HG03460 (cell line): ENCODE results near the gene FBXO34.

ENCODE experiments used
- ATAC-seq: cut with Tn5 transposase; IDR thresholded peaks from one replicate; pipeline ENCODE4 v1.9.1; 2021; ENCODE audit not compliant: unreplicated experiment

The FBXO34 gene

DNA sequence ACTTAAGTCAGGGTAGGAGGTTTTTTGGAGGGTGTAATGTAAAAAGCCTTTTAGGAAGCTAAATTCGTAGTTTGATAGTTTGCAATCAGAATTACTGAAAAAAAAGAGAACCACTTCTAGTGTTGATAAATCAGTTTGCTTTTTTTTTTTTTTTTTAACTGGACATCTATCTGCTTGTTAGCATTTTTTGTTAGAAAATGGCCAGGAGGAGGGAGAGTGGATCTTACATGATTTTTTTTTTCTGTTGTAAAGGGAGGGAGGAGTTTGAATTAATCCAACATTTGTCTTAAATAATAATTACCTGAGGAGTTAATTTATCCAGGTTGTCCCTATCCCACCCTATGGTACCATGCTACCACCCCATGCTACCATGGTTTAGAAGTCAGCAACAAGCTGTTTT lies 1.2 kb downstream of the FBXO34 start:
- ATAC-seq, result no peak

DNA sequence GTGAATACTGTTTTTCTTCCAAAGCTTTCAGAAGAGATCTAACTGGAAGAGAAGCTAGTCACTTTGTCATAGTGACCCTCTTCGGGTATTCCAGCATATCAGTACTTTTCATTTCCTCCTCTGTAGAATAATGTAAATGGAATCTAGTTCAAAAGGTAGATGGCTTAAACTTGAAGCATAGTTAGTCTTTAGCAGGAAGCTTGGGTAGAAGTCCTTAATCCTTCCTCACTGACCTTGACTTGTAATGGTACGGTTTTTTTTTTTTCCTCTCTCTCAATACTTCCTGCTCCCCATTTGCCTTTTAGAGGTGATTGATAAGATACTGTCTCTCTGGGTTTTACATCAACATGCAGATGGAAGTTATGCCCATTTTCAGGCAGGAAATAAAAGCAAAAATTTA lies 1.7 kb downstream of the FBXO34 start:
- no peak for ATAC-seq

DNA sequence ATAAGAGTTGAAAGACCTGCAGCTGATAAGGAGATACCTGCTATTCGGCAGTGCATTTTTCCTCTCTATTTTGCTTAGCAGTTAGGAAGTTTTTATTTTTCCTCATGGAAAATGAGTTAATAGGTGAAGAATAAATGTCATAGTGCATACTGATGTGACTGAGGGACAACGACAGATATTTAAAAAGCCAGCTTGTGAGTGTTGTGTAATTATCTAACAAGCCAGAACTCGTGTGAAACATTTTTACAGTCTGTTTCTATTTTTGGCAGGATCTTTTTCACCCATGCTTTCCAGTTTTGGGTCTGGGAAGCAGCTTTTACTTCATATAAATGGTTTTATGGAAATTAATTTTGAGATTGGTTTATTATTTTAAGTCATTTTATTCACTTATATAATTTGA lies 2.9 kb downstream of the FBXO34 start:
- ATAC-seq, result no peak

DNA sequence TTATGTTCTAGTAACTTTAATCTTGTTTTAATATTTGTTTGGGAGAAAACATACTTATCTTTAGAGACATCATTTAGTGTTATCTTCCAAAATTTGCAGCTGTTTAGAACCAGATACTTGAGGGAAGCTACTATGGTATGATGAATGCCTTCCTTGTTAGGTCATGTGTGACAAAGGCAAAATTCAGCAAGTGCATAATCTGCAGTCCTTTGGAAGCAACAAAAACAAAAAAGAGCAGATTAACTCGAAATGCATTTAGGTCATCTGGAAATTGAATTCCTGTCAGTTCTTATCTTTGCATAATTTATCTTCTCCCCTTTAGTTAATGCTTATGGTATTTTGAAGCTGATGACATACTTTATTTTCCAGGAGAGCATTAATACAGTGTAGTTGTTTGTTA lies 3.5 kb downstream of the FBXO34 start:
- ATAC-seq, result no peak

GRCh38 chr14:55276736-55277135 lies 5.5 kb downstream of the FBXO34 start:
- ATAC-seq, result no peak

DNA sequence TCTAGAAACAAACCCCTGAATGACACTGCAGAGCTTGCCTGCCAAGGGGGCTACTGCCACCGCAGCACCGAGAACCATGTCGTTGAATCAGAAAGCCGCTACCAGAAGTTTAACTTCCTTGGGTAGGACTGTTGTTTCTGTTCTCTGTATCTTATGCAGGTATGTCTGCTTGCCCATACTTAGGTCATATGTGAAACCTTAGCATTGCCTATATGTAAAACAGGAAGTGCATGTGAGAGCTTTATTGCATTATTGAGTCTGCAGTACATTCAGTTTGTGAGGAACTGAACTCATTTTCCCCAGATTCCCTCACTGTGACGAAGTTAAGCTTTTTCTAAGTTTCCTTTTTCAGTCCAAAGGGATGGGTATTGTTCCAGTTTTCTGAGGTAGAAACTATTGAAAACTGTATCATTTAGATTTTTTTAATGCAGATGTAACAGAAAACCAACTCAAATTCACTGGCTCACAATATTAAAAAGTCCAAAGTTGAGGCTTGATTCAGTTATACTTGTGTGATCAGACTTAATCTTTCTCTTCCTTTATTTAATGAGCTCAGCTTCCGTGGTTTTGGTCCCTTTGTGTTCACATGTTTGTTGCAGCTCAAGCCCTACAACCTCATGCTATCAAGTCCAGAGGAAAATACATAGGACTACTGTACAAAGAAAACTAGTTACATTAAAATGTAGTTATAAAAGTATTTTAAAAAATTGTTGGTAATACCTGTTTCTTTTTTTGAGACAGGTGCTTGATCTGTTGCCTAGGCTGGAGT lies 6.9 kb downstream of the FBXO34 start:
- ATAC-seq, result peak; percentile 88

- ATAC-seq, result no peak
Measured at GRCh38 chr14:55279384-55279783, 8.2 kb downstream of the FBXO34 start.

- no peak for ATAC-seq
Measured at GRCh38 chr14:55281316-55281839, 10.2 kb downstream of the FBXO34 start.

- no peak for ATAC-seq
Measured at GRCh38 chr14:55285048-55285652, 13.9 kb downstream of the FBXO34 start.

GRCh38 chr14:55288439-55288838 lies 17.2 kb downstream of the FBXO34 start:
- ATAC-seq, result no peak

DNA sequence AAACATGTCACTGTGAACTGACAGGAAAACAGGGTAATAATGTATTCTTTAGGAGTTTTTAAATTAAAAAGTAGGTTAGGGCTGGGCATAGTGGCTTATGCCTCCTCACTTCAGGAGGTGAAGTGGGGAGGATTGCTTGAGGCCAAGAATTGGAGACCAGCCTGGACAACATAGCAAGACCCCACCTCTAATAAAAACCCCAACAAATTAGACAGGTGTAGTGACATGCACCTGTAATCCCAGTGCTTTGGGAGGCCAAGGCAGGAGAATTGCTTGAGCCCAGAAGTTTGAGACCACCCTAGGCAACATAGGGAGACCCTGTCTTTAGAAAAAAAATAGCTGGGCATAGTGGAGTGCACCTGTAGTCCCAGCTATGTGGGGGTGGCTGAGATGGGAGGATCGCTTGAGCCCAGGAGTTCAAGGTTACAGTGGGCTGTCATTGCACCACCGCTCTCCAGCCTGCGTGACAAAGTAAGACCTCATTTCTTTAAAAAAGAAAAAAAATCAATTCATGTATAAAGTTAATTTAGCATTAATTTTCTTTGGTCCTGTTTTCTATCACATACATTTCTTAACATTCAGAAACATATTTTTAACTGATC lies 20.4 kb downstream of the FBXO34 start:
- no peak for ATAC-seq

DNA sequence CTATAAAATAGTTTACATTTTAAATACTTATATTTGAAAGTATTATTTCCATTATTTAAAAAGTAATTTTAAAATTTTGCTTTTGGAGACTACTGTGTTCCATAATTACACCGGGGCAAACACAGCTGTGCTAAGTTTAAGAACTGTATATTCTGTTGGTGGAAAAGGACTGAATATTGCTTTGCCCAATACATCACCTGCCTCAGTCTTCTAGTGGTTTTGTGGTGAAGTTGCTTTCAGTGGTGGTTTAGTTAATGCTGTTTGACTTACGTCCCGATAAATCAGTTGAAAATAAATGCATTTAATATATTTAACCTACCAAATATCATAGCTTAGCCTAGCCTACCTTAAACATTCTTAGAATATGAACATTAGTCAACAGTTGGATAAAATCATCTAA lies 23.4 kb downstream of the FBXO34 start:
- no peak for ATAC-seq

GRCh38 chr14:55297611-55298499 lies 26.6 kb downstream of the FBXO34 start:
- ATAC-seq, result no peak

GRCh38 chr14:55298500-55298822 lies 27.2 kb downstream of the FBXO34 start:
- no peak for ATAC-seq

GRCh38 chr14:55301437-55302121 lies 30.4 kb downstream of the FBXO34 start:
- ATAC-seq, result peak; percentile 72

DNA sequence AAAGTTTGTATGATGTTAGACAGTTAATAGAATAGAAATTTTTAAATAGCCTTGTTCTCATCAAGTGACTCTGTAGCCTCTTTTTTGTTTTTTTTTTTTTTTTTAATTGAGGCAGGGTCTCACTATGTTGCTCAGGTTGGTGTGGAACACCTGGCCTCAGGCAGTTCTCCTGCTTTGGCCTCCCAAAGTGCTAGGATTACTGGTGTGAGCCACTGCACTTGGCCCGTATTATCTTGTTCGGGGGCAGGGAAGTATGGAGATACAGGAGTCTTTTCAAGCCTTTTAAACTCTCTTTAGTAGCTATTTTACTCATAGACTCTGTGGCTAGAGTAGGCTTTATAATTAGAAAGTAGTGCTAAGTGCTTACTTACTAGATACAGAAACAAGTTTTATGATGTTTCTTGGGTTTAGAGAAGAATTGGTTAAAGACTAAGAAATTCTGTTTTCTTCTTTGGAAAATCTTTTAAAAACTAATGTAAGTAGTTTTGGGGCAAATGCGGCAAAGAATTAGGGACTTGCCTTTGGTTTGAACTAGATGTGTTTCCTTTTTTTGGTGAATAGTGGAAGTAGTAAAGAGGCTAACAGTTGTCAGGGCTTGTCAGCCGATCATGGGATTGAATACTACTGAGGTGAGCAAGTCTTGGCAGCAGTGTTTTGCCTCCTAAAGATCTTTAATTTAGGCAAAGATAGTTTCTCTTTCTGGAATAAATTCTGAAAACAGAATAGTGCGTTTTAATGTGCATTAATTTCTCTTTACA lies 31.3 kb downstream of the FBXO34 start:
- ATAC-seq, result no peak

- no peak for ATAC-seq
Measured at GRCh38 chr14:55303125-55303499, 31.9 kb downstream of the FBXO34 start.

DNA sequence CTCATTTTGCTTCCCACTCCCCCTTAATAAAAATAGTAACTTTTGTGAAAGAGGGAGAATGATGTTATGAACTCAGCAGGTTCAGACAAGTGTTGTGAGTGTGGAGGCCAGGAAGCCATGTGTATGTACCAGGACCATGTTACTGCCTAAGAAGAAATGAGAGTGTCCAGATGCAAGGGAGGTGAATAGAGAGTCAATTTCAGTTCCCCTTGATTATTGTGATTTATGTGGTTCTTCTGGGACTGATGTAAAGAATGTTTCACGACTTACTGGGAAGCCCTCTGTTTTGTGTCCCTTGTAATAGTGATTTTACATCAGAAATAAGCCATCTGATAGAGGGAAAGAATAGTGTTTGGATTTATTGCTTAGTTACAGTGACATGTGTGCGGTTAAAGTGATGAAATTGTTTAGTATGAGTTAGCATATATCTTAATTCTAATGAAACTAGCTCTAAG lies 32.5 kb downstream of the FBXO34 start:
- no peak for ATAC-seq

GRCh38 chr14:55306938-55307589 lies 35.8 kb downstream of the FBXO34 start:
- no peak for ATAC-seq
